ENCODE measurements around the gene MGP. TPM values are rescaled to one million over a fixed set of nuclear protein-coding genes. Genes with fewer than 3 reads are reported as not detected.

Gene MGP
- total and polyA plus RNA-seq, 3 donors from 2014 or later = 56.7 to 656 (median 76.8) TPM

- H3K9me3 ChIP-seq = no peaks in the 10 kb centered on the region
- H3K27ac ChIP-seq = peak overlapping the region in 1 of 2 donors; percentile 50
- peaks cover 15% of the 10 kb centered on the region for H3K4me1 ChIP-seq
- DNase-seq = peak; percentile 41
- intact Hi-C loops (cut with DNase I; ENCODE audit: low total_unique reads) = no loop called here
- WGBS, 2 donors = 44 to 48% methylated on average over 5 of the region's 5 CpGs
- TF ChIP-seq CTCF (IDR thresholded peaks at IDR 0.05) (no peak), POLR2A (IDR thresholded peaks at IDR 0.05) (no peak)
- H3K27me3 ChIP-seq = no peaks in the 10 kb centered on the region
- H3K36me3 ChIP-seq (ENCODE audit: low read depth, missing control alignments) = no peaks in the 10 kb centered on the region
- H3K4me3 ChIP-seq = no peak overlapping the region
These were observed 19.8 kb upstream of the MGP start for GRCh38 chr12:14905269-14906004.

GRCh38 chr12:14904854-14905253, 19.2 kb upstream of the MGP start:
- Histone ChIP-seq H3K27me3 (no peaks in the 10 kb centered on the region), H3K9me3 (no peaks in the 10 kb centered on the region), H3K27ac (peak overlapping the region in 1 of 2 donors; percentile 50), H3K4me3 (no peak overlapping the region), H3K36me3 (ENCODE audit: low read depth, missing control alignments) (no peaks in the 10 kb centered on the region), H3K4me1 (peaks cover 15% of the 10 kb centered on the region)
- no peak for DNase-seq
- WGBS, 2 donors = 53 to 58% methylated on average over 8 of the region's 8 CpGs
- TF ChIP-seq POLR2A (IDR thresholded peaks at IDR 0.05) (no peak), CTCF (IDR thresholded peaks at IDR 0.05) (no peak)
- intact Hi-C loops (cut with DNase I; ENCODE audit: low total_unique reads) = no loop called here

GRCh38 chr12:14903386-14904098, 17.9 kb upstream of the MGP start:
- H3K4me1 ChIP-seq = peaks cover 15% of the 10 kb centered on the region
- no peak overlapping the region for H3K4me3 ChIP-seq
- no peak for DNase-seq
- 83 to 86% methylated on average over 5 of the region's 5 CpGs for WGBS, 2 donors
- intact Hi-C loops (cut with DNase I; ENCODE audit: low total_unique reads) = no loop called here
- no peaks in the 10 kb centered on the region for H3K36me3 ChIP-seq (ENCODE audit: low read depth, missing control alignments)
- no peaks in the 10 kb centered on the region for H3K9me3 ChIP-seq
- H3K27ac ChIP-seq = peak overlapping the region in 1 of 2 donors; percentile 38
- no peaks in the 10 kb centered on the region for H3K27me3 ChIP-seq
- TF ChIP-seq CTCF (IDR thresholded peaks at IDR 0.05) (no peak), POLR2A (IDR thresholded peaks at IDR 0.05) (no peak)

GRCh38 chr12:14902465-14902864, 16.8 kb upstream of the MGP start:
- no peak overlapping the region for H3K4me3 ChIP-seq
- H3K4me1 ChIP-seq = peaks cover 15% of the 10 kb centered on the region
- H3K36me3 ChIP-seq (ENCODE audit: low read depth, missing control alignments) = no peaks in the 10 kb centered on the region
- no peaks in the 10 kb centered on the region for H3K9me3 ChIP-seq
- DNase-seq = no peak
- intact Hi-C loops (cut with DNase I; ENCODE audit: low total_unique reads) = no loop called here
- no peaks in the 10 kb centered on the region for H3K27me3 ChIP-seq
- WGBS, 2 donors = 57 to 64% methylated on average over 2 of the region's 2 CpGs
- H3K27ac ChIP-seq = peak overlapping the region in 1 of 2 donors; percentile 38
- TF ChIP-seq CTCF (IDR thresholded peaks at IDR 0.05) (no peak), POLR2A (IDR thresholded peaks at IDR 0.05) (no peak)

Data from testis (tissue), 3 donors.